Smooth muscle cell of the umbilical artery (primary cell): ENCODE results near the gene QPRT. TPM values are rescaled to one million over a fixed set of nuclear protein-coding genes. Genes with fewer than 3 reads are reported as not detected.

Experiments
- total RNA-seq: library from RNA; depleted of rRNA; stranded (reverse); fragments of >200 nt; gene quantifications from 2 replicates; pipeline ENCODE4 v1.2.3, GENCODE V29; 2014

The QPRT gene
- total RNA-seq, result 31.1 and 57.9 TPM in 2 replicates

DNA sequence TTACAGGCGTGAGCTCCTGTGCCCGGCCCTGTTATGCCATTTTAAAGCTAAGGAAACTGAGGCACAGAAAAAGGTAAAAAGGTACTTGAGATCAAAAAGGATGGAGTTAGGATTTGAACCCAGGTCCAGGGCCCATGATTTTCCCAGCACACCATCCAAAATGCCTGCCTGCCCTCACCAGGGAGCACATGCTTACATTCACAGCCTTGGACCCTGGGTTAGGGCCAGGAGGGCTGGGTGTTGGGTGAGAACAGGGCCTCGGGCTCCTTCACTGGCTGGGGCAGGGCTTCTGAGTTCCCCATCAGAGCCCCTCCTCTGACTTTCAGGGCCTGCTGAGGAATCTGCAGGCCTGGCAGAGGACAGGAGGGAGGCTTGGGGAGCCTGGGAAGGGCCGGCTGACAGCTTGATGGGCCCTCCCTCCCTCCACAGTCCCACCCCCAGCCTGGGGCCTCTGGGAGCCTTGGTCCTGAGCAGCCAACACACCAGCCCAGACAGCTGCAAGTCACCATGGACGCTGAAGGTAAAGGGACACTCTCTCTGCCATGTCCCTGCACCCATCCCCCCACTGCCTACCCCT lies at the start of gene QPRT:
QPRT (plus strand) TSS at position 490 of the 577 bp plus-strand sequence; CDS start at position 508, 18 bp downstream.

DNA sequence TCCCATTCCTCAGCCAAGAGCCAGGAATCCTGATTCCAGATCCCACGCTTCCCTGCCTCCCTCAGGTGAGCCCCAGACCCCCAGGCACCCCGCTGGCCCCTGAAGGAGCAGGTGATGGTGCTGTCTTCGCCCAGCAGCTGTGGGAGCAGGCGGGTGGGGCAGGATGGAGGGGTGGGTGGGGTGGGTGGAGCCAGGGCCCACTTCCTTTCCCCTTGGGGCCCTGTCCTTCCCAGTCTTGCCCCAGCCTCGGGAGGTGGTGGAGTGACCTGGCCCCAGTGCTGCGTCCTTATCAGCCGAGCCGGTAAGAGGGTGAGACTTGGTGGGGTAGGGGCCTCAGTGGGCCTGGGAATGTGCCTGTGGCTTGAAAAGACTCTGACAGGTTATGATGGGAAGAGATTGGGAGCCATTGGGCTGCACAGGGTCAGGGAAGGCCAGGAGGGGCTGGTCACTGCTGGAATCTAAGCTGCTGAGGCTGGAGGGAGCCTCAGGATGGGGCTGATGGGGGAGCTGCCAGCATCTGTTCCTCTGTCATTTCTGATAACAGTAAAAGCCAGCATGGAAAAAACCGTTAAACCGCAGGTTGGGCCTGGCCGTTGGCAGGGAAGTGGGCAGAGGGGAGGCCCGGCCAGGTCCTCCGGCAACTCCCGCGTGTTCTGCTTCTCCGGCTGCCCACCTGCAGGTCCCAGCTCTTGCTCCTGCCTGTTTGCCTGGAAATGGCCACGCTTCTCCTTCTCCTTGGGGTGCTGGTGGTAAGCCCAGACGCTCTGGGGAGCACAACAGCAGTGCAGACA lies 15.8 kb upstream of the QPRT start, which contains the start of gene SPN:
SPN (plus strand) TSS at position 232 of the 791 bp plus-strand sequence; CDS start at position 714, 482 bp downstream.

DNA sequence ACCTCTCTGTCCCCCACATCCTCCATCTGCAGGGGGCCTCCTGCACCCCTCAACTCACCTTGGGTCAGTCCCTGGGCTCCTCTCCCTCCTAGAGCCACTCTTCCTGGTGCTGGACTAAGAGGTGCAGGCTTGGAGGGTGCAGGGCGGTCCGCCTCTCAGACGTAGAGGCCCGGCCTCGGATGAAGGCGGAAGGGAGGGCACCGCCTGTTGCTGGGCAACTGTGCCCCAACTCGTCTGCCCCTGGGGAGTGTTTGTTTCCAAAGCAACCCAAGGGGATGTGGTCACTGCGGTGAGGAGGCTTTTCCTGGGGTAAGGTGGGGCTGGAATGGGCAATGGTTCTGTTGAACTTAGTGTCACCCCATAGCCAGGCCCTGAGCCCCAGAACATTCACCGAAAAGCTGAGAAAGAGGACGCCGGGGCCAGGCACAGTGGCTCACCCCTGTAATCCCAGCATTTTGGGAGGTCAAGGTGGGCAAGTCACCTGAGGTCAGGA lies 66.9 kb downstream of the QPRT start, which contains the start of gene C16orf54:
C16orf54 (minus strand) TSS at position 138 of the 493 bp plus-strand sequence. CDS start 1,039 bp downstream, outside the sequence.

Other genes with a start within 250 kb of the QPRT start
- 17.0 and 19.6 TPM in 2 replicates for gene BOLA2, start 224.8 kb upstream of the QPRT start, total RNA-seq
- 6.2 and 20.2 TPM in 2 replicates for gene SLX1B, start 224.6 kb upstream of the QPRT start, total RNA-seq
- gene SULT1A4, start 219.3 kb upstream of the QPRT start, total RNA-seq, result 2.1 TPM in 1 of 2 replicates, not detected in the other
- 11.0 and 27.6 TPM in 2 replicates for gene NPIPB12, start 172.8 kb upstream of the QPRT start, total RNA-seq
- not detected in 2 replicates for gene SPN, start 15.9 kb upstream of the QPRT start, total RNA-seq
- not detected in 2 replicates for gene C16orf54, start 66.8 kb downstream of the QPRT start, total RNA-seq
- not detected in 2 replicates for gene ZG16, start 99.1 kb downstream of the QPRT start, total RNA-seq
- gene KIF22, start 111.6 kb downstream of the QPRT start, total RNA-seq, result 9.8 and 33.5 TPM in 2 replicates
- 89.4 and 125 TPM in 2 replicates for gene MAZ, start 127.3 kb downstream of the QPRT start, total RNA-seq
- gene PRRT2, start 133.0 kb downstream of the QPRT start, total RNA-seq, result 1.2 and 4.4 TPM in 2 replicates
- 16.3 and 18.1 TPM in 2 replicates for gene PAGR1, start 137.0 kb downstream of the QPRT start, total RNA-seq
- gene MVP, start 141.3 kb downstream of the QPRT start, total RNA-seq, result 209 and 363 TPM in 2 replicates
- 69.5 and 81.7 TPM in 2 replicates for gene CDIPT, start 184.0 kb downstream of the QPRT start, total RNA-seq
- 18.4 and 37.0 TPM in 2 replicates for gene SEZ6L2, start 220.4 kb downstream of the QPRT start, total RNA-seq
- 8.0 and 12.5 TPM in 2 replicates for gene ASPHD1, start 221.3 kb downstream of the QPRT start, total RNA-seq
- 12.5 and 14.3 TPM in 2 replicates for gene KCTD13, start 247.0 kb downstream of the QPRT start, total RNA-seq